ENCODE data around the gene CCT5.
"Not testable (repeated sequence)": the region's sequence is repeated elsewhere in the genome, so short reads cannot be mapped to it uniquely, and the experiment has no call there.

Gene CCT5

GRCh38 chr5:10246761-10247160, 3.3 kb upstream of the CCT5 start:
- DNase-seq (ENCODE audit: low read depth in 1 of 2, low spot score in 1 of 2), result no peak

- DNase-seq (ENCODE audit: low read depth in 1 of 2, low spot score in 1 of 2), result not testable (repeated sequence)
Measured at GRCh38 chr5:10247217-10247616, 2.9 kb upstream of the CCT5 start.

GRCh38 chr5:10248378-10249260, 1.5 kb upstream of the CCT5 start:
- no peak for DNase-seq (ENCODE audit: low read depth in 1 of 2, low spot score in 1 of 2)

- no peak for DNase-seq (ENCODE audit: low read depth in 1 of 2, low spot score in 1 of 2)
Measured at GRCh38 chr5:10250806-10251276, 761 bp downstream of the CCT5 start.

GRCh38 chr5:10251405-10251804, 1.3 kb downstream of the CCT5 start:
- DNase-seq (ENCODE audit: low read depth in 1 of 2, low spot score in 1 of 2), result no peak

- no peak for DNase-seq (ENCODE audit: low read depth in 1 of 2, low spot score in 1 of 2)
Measured at GRCh38 chr5:10253390-10253789, 3.3 kb downstream of the CCT5 start.

GRCh38 chr5:10254686-10255085, 4.6 kb downstream of the CCT5 start:
- DNase-seq (ENCODE audit: low read depth in 1 of 2, low spot score in 1 of 2), result no peak

GRCh38 chr5:10257870-10258269, 7.8 kb downstream of the CCT5 start:
- DNase-seq (ENCODE audit: low read depth in 1 of 2, low spot score in 1 of 2), result no peak

- no peak for DNase-seq (ENCODE audit: low read depth in 1 of 2, low spot score in 1 of 2)
Measured at GRCh38 chr5:10259899-10260298, 9.8 kb downstream of the CCT5 start.

- no peak for DNase-seq (ENCODE audit: low read depth in 1 of 2, low spot score in 1 of 2)
Measured at GRCh38 chr5:10261065-10261464, 11.0 kb downstream of the CCT5 start.

- DNase-seq (ENCODE audit: low read depth in 1 of 2, low spot score in 1 of 2), result no peak
Measured at GRCh38 chr5:10262121-10262774, 12.2 kb downstream of the CCT5 start.

GRCh38 chr5:10262995-10263394, 12.9 kb downstream of the CCT5 start:
- no peak for DNase-seq (ENCODE audit: low read depth in 1 of 2, low spot score in 1 of 2)

- no peak for DNase-seq (ENCODE audit: low read depth in 1 of 2, low spot score in 1 of 2)
Measured at GRCh38 chr5:10264604-10265003, 14.5 kb downstream of the CCT5 start.

GRCh38 chr5:10265245-10266109, 15.4 kb downstream of the CCT5 start:
- no peak for DNase-seq (ENCODE audit: low read depth in 1 of 2, low spot score in 1 of 2)

GRCh38 chr5:10266137-10266536, 16.1 kb downstream of the CCT5 start:
- no peak for DNase-seq (ENCODE audit: low read depth in 1 of 2, low spot score in 1 of 2)

- DNase-seq (ENCODE audit: low read depth in 1 of 2, low spot score in 1 of 2), result no peak
Measured at GRCh38 chr5:10266839-10267238, 16.8 kb downstream of the CCT5 start.

- DNase-seq (ENCODE audit: low read depth in 1 of 2, low spot score in 1 of 2), result no peak
Measured at GRCh38 chr5:10268100-10268499, 18.0 kb downstream of the CCT5 start.

- no peak for DNase-seq (ENCODE audit: low read depth in 1 of 2, low spot score in 1 of 2)
Measured at GRCh38 chr5:10272053-10272874, 22.2 kb downstream of the CCT5 start.

- not testable (repeated sequence) for DNase-seq (ENCODE audit: low read depth in 1 of 2, low spot score in 1 of 2)
Measured at GRCh38 chr5:10272875-10273209, 22.8 kb downstream of the CCT5 start.

- no peak for DNase-seq (ENCODE audit: low read depth in 1 of 2, low spot score in 1 of 2)
Measured at GRCh38 chr5:10275460-10275859, 25.4 kb downstream of the CCT5 start.

GRCh38 chr5:10275991-10276390, 25.9 kb downstream of the CCT5 start:
- DNase-seq (ENCODE audit: low read depth in 1 of 2, low spot score in 1 of 2), result no peak
